Activated CD4-positive, alpha-beta memory T cell treated with anti-CD3 and anti-CD28 coated beads, Interleukin-2, amount 10 ng/mL, durations not matched to agents 7 days and 5 days (primary cell): ENCODE measurements around the gene SERPIND1. TPM values are rescaled to one million over a fixed set of nuclear protein-coding genes. Genes with fewer than 3 reads are reported as not detected.

Experiments used
- CTCF ChIA-PET: fragments of 350-600 bp; sonication (Branson Sonifier 250); formaldehyde crosslinking; loops from one replicate; lab custom pipeline; 2021; ENCODE audit warnings: antibody characterized with exemption, inconsistent platforms; lab: Charles Lee
- POLR2A ChIA-PET: fragments of 350-600 bp; sonication (Branson Sonifier 250); formaldehyde crosslinking; loops from one replicate; lab custom pipeline; 2021; ENCODE audit warnings: antibody characterized with exemption; lab: Charles Lee
- DNase-seq: peaks from one replicate; pipeline ENCODE4 v3.0.0-alpha.2; 2020
- H3K27ac Mint-ChIP-seq: one replicate; pipeline ENCODE4 v1.8.0; 2021; ENCODE audit warnings: mild to moderate bottlenecking, mixed read lengths
- H3K27me3 Mint-ChIP-seq: one replicate; pipeline ENCODE4 v1.8.0; 2021; ENCODE audit warnings: mixed read lengths
- H3K36me3 Mint-ChIP-seq: one replicate; pipeline ENCODE4 v1.8.0; 2021; ENCODE audit warnings: low read depth, mixed read lengths
- H3K4me1 Mint-ChIP-seq: one replicate; pipeline ENCODE4 v1.8.0; 2021; ENCODE audit warnings: mixed read lengths
- H3K4me3 Mint-ChIP-seq: one replicate; pipeline ENCODE4 v1.8.0; 2021; ENCODE audit warnings: mild to moderate bottlenecking, mixed read lengths
- H3K9me3 Mint-ChIP-seq: one replicate; pipeline ENCODE4 v1.8.0; 2021; ENCODE audit warnings: mixed read lengths
- total RNA-seq, 2 experiments: library from RNA; stranded (reverse); gene quantifications; one replicate each; pipeline ENCODE4 v1.2.3, GENCODE V29; 2021

Gene SERPIND1
- total RNA-seq, 2 experiments from 2014 or later: not detected

- ChIA-PET POLR2A (no interaction called here), CTCF (interaction anchor here (0.6 to 1.5 kb wide), 5 partner anchors 10 to 125 kb away, joined by 3 to 4 read pairs (median 3); no protein-coding TSS in a partner anchor)
- Mint-ChIP-seq H3K9me3 (no peaks in the 10 kb centered on the region), H3K4me3 (no peak overlapping the region), H3K27ac (no peak overlapping the region), H3K4me1 (no peaks in the 10 kb centered on the region), H3K27me3 (no peaks in the 10 kb centered on the region), H3K36me3 (peaks cover 48% of the 10 kb centered on the region)
- DNase-seq: no peak
These were observed 19.2 kb downstream of the SERPIND1 start for GRCh38 chr22:20792966-20793728.

GRCh38 chr22:20793748-20794649 lies 20.1 kb downstream of the SERPIND1 start:
- H3K9me3 Mint-ChIP-seq: no peaks in the 10 kb centered on the region
- no peaks in the 10 kb centered on the region for H3K27me3 Mint-ChIP-seq
- H3K4me1 Mint-ChIP-seq: no peaks in the 10 kb centered on the region
- peaks cover 51% of the 10 kb centered on the region for H3K36me3 Mint-ChIP-seq
- POLR2A ChIA-PET: no interaction called here
- CTCF ChIA-PET: interaction anchor here (0.6 to 1.0 kb wide), 4 partner anchors 11 to 125 kb away, joined by 3 to 4 read pairs (median 3); no protein-coding TSS in a partner anchor
- no peak overlapping the region for H3K4me3 Mint-ChIP-seq
- no peak overlapping the region for H3K27ac Mint-ChIP-seq
- DNase-seq: no peak

GRCh38 chr22:20794650-20795413 lies 20.9 kb downstream of the SERPIND1 start:
- H3K9me3 Mint-ChIP-seq: no peaks in the 10 kb centered on the region
- H3K4me3 Mint-ChIP-seq: no peak overlapping the region
- POLR2A ChIA-PET: no interaction called here
- H3K4me1 Mint-ChIP-seq: no peaks in the 10 kb centered on the region
- H3K36me3 Mint-ChIP-seq: peaks cover 56% of the 10 kb centered on the region
- H3K27ac Mint-ChIP-seq: no peak overlapping the region
- CTCF ChIA-PET: interaction anchor here (0.7 to 1.5 kb wide), 2 partner anchors 11 to 17 kb away, joined by 3 to 5 read pairs; no protein-coding TSS in a partner anchor
- H3K27me3 Mint-ChIP-seq: no peaks in the 10 kb centered on the region
- no peak for DNase-seq

- no peaks in the 10 kb centered on the region for H3K27me3 Mint-ChIP-seq
- CTCF ChIA-PET: no interaction called here
- no peak overlapping the region for H3K27ac Mint-ChIP-seq
These were observed 22.8 kb downstream of the SERPIND1 start for GRCh38 chr22:20796731-20797130.

GRCh38 chr22:20798218-20798617 lies 24.3 kb downstream of the SERPIND1 start:
- H3K27me3 Mint-ChIP-seq: no peaks in the 10 kb centered on the region
- no peaks in the 10 kb centered on the region for H3K9me3 Mint-ChIP-seq
- H3K36me3 Mint-ChIP-seq: peaks cover 56% of the 10 kb centered on the region
- ChIA-PET CTCF (no interaction called here), POLR2A (no interaction called here)
- H3K4me1 Mint-ChIP-seq: no peaks in the 10 kb centered on the region
- no peak overlapping the region for H3K4me3 Mint-ChIP-seq
- H3K27ac Mint-ChIP-seq: no peak overlapping the region
- DNase-seq: no peak

More at GRCh38 chr22:20796731-20797130, 22.8 kb downstream of the SERPIND1 start:
- Mint-ChIP-seq H3K4me1 (no peaks in the 10 kb centered on the region), H3K9me3 (no peaks in the 10 kb centered on the region), H3K4me3 (no peak overlapping the region), H3K36me3 (peaks cover 53% of the 10 kb centered on the region)
- DNase-seq: no peak
- POLR2A ChIA-PET: no interaction called here

- no peaks in the 10 kb centered on the region for H3K9me3 Mint-ChIP-seq
- DNase-seq: no peak
- ChIA-PET CTCF (no interaction called here), POLR2A (no interaction called here)
- no peaks in the 10 kb centered on the region for H3K27me3 Mint-ChIP-seq
- no peak overlapping the region for H3K4me3 Mint-ChIP-seq
- H3K36me3 Mint-ChIP-seq: peaks cover 62% of the 10 kb centered on the region
- H3K27ac Mint-ChIP-seq: no peak overlapping the region
- no peaks in the 10 kb centered on the region for H3K4me1 Mint-ChIP-seq
These were observed 25.1 kb downstream of the SERPIND1 start for GRCh38 chr22:20798974-20799373.

GRCh38 chr22:20799449-20799848 lies 25.5 kb downstream of the SERPIND1 start:
- no peak for DNase-seq
- POLR2A ChIA-PET: no interaction called here
- Mint-ChIP-seq H3K4me1 (no peaks in the 10 kb centered on the region), H3K27me3 (no peaks in the 10 kb centered on the region), H3K27ac (no peak overlapping the region), H3K9me3 (no peaks in the 10 kb centered on the region), H3K4me3 (no peak overlapping the region), H3K36me3 (peaks cover 66% of the 10 kb centered on the region)
- CTCF ChIA-PET: no interaction called here

GRCh38 chr22:20802452-20802851 lies 28.5 kb downstream of the SERPIND1 start:
- no peaks in the 10 kb centered on the region for H3K4me1 Mint-ChIP-seq
- no peaks in the 10 kb centered on the region for H3K9me3 Mint-ChIP-seq
- H3K4me3 Mint-ChIP-seq: no peak overlapping the region
- ChIA-PET POLR2A (no interaction called here), CTCF (interaction anchor here (1.0 kb wide), 1 partner anchor 9 kb away, joined by 5 read pairs; no protein-coding TSS in a partner anchor)
- no peaks in the 10 kb centered on the region for H3K27me3 Mint-ChIP-seq
- H3K27ac Mint-ChIP-seq: no peak overlapping the region
- no peak for DNase-seq
- H3K36me3 Mint-ChIP-seq: peaks cover 63% of the 10 kb centered on the region

- Mint-ChIP-seq H3K27me3 (no peaks in the 10 kb centered on the region), H3K36me3 (peaks cover 63% of the 10 kb centered on the region), H3K4me3 (no peak overlapping the region), H3K27ac (no peak overlapping the region), H3K9me3 (no peaks in the 10 kb centered on the region), H3K4me1 (no peaks in the 10 kb centered on the region)
- no peak for DNase-seq
- ChIA-PET CTCF (interaction anchor here (1.0 to 1.5 kb wide), 2 partner anchors 9 to 11 kb away, joined by 4 to 5 read pairs; no protein-coding TSS in a partner anchor), POLR2A (no interaction called here)
These were observed 29.1 kb downstream of the SERPIND1 start for GRCh38 chr22:20802922-20803553.

- H3K4me3 Mint-ChIP-seq: no peak overlapping the region
- POLR2A ChIA-PET: interaction anchor here (0.6 kb wide), 1 partner anchor 118 kb away, joined by 3 read pairs; no protein-coding TSS in a partner anchor
- H3K27ac Mint-ChIP-seq: no peak overlapping the region
- CTCF ChIA-PET: interaction anchor here (0.7 to 1.5 kb wide), 3 partner anchors 11 to 119 kb away, joined by 3 to 4 read pairs (median 3); no protein-coding TSS in a partner anchor
- no peaks in the 10 kb centered on the region for H3K9me3 Mint-ChIP-seq
- H3K36me3 Mint-ChIP-seq: peaks cover 58% of the 10 kb centered on the region
- no peaks in the 10 kb centered on the region for H3K27me3 Mint-ChIP-seq
- no peaks in the 10 kb centered on the region for H3K4me1 Mint-ChIP-seq
- DNase-seq: peak; percentile 39
These were observed 29.9 kb downstream of the SERPIND1 start for GRCh38 chr22:20803696-20804324.

GRCh38 chr22:20804650-20805049 lies 30.7 kb downstream of the SERPIND1 start:
- peaks cover 59% of the 10 kb centered on the region for H3K36me3 Mint-ChIP-seq
- H3K27ac Mint-ChIP-seq: no peak overlapping the region
- H3K4me3 Mint-ChIP-seq: no peak overlapping the region
- DNase-seq: no peak
- H3K9me3 Mint-ChIP-seq: no peaks in the 10 kb centered on the region
- POLR2A ChIA-PET: no interaction called here
- H3K27me3 Mint-ChIP-seq: no peaks in the 10 kb centered on the region
- no peaks in the 10 kb centered on the region for H3K4me1 Mint-ChIP-seq
- CTCF ChIA-PET: interaction anchor here (0.7 to 1.5 kb wide), 3 partner anchors 10 to 118 kb away, joined by 3 to 4 read pairs (median 3); no protein-coding TSS in a partner anchor
